ENCODE data around the gene ATP11A.
"Not testable (repeated sequence)": the region's sequence is repeated elsewhere in the genome, so short reads cannot be mapped to it uniquely, and the experiment has no call there.

ATP11A gene

DNA sequence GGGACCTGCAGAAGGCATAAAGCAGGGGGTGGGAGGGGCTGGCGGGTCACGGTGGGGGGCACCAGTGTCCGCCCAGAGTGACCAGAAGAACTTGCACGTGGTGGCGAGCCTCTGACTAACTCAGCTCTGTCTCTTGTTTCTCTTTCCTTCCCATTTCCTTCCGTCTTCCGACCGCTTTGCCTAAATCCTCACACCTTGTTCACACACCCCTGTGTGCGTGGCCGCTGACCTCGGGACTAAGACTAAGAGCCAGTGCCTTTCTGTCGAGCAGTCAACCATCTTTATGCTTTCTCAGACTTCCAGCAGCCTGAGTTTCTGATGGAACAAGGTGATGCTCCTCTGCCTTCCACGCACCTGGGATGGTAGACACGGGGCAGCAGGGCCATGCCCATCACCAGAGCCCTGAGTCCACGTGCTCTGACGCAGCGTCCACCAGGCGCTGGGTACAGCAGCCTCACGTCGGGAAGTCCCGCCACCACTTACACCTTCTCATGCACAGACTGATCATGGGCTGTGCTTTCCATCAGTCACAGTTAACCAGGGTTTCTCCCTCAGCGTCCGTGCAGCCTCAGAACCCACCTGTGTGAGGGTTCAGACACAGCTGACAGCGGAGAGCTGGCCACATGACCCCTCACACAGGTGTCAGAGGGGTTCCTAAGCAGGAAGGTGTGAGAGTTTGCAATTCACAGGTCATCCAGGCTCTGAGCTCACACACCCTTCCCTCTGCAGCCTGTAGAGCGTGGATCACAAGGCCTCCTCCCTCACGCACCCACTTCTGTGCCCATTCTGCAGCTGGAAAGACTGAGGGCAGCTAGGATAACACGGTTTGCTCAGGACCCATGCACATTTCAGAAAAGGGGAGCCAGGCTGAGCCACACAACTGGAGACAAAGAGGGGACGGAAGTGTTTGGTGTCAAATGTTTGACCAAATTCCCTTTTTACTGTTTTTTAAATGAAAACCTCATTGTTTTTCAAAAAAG is 188.4 kb downstream of the ATP11A start:
- no peak for DNase-seq (ENCODE audit: low read depth in 2 of 2)

DNA sequence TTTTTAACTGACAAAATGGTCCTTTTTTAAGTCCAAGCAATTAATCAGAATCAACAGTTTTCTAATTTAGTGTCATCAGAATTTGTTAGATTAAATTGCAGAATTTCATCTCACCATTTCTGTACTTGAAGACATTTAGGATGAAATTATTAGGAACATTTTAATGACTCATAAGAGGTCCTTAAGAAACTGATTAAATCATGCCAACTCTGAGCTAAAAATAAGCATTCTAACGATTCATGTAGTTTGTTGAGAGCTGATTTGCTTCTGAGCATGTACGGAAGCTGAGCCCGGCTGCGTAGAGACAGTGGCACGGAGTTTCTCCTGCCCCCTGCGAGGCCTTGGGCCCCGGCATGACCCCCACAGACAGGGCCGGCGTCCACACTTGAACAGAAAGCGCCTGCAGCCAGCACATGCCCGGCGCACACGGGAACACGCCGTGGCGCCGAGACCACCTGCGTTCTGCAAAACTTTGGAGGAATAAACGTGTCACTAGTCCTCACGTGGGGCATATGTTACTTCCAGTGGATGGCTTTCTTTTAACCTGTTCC is 189.5 kb downstream of the ATP11A start:
- no peak for DNase-seq (ENCODE audit: low read depth in 2 of 2)

DNA sequence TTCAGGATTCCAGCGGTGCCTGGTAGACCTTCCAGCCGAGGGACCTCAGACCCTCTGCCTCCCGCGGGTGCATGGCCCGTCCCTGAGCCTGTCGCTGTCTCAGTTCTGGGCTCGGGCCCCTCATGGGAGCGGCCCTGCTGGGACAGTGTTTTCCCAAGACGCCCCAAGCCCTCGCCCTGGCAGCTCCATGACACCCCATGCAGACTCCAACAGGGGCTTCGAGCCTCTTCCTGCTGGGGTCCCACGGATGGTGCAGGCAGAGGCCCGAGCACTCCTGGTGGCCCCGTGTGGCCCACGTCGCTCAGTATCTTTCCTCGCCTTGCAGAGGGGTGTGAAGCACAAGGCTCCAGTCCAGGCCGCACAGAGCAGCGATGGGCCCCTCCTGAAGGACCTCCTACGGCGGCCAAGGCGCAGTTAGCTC is 190.4 kb downstream of the ATP11A start:
- DNase-seq (ENCODE audit: low read depth in 2 of 2), result no peak

DNA sequence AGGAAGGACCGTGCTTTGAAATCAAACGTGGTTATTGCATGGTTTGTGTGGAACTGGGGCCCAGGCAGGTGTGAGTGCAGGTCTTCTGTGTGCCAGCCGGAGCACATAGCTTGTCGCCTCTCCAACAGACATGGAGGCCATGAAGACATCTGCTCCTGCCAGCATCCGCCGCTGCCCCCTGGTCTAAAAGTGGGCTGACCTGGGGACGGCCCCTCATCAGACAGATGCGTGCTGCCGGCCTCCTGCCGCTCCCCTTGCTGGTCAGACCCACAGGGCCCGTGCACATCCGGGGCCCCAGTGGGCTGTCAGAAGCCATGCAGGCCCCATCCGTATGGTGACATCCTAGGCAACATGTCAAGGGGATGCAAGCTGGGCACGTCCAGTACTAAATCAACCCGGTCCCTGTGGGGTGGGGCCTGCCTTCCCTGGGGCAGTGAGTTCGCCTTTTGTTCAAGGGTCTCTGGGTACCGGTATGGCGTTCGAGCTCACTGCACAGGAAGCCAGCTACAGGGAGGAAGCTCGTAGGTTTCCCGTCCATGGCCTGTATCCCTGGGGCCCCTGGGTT is 191.2 kb downstream of the ATP11A start:
- DNase-seq (ENCODE audit: low read depth in 2 of 2), result no peak

DNA sequence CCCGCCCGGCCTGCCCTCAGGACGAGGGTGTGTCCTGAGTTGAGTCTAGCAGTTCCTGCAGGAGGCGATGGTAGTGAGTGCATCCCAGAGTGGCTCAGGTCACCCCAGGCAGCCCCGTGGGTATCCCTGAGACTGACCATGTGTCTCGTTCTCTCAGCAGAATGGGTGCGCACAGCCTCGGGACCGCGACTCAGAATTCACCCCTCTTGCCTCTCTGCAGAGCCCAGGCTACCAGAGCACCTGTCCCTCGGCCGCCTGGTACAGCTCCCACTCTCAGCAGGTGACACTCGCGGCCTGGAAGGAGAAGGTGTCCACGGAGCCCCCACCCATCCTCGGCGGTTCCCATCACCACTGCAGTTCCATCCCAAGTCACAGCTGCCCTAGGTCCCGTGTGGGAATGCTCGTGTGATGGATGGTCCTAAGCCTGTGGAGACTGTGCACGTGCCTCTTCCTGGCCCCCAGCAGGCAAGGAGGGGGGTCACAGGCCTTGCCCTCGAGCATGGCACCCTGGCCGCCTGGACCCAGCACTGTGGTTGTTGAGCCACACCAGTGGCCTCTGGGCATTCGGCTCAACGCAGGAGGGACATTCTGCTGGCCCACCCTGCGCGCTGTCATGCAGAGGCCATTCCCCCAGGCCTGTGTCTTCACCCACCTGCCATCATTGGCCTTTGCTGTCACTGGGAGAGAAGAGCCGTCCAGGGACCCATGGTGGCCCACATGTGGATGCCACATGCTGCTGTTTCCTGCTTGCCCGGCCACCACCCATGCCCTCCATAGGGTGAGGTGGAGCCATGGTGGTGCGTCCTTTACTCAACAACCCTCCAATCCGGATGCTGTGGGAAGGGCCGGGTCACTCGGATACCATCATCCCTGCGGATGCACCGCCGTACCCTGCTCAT is 192.1 kb downstream of the ATP11A start:
- DNase-seq (ENCODE audit: low read depth in 2 of 2), result no peak

DNA sequence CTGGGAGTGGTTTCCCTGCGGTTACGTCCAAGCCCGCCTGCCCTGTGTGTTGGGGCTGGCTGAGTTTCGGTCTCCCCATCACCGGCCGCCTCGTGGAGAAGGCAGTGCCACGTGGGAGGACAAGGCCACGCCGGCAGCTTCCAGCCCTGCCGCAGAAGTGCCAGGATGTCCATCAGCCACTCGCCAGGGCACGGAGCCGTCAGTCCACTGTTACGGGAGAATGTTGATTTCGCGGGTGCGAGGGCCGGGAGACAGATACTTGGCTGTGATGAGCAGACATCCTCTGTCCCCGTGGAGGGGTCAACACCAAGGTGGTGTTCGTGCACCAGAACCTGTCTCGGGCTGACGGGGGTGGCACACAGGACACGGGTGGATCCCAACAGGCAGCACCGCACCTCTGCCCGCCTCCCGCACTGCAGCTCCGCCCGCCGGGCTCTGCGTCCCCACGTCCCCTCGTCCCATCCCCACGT is 192.8 kb downstream of the ATP11A start:
- no peak for DNase-seq (ENCODE audit: low read depth in 2 of 2)

DNA sequence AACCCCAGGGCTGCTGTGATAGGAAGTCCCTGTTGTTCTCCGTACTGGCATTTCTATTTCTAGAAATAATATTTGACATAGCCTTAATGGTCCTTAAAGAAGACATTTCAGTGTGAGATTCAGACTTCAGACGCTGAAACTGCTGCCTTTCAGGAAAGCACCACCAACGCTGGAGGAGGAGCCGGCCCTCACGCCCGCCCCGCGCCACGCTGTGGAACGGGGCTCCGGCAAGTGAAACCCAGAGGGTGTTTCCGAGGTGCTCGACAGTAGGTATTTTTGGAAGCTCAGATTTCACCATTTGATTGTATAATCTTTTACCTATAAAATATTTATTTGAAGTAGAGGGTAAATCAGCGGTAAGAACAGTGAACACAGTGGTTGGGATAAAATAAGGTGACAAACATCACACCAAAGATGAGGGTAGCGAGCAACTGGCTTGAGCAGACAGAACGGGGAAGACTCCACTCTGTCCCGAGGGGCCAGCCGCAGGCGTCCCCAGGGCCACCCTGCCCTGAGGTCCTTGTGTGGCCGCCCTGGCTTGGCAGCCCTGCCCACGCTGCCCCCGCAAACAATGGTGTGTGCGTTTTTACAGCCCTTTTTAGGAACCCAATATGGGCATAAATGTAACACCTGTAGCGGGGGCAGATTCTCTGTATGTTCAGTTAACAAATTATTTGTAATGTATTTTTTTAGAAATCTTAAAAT is 193.6 kb downstream of the ATP11A start:
- no peak for DNase-seq (ENCODE audit: low read depth in 2 of 2)

DNA sequence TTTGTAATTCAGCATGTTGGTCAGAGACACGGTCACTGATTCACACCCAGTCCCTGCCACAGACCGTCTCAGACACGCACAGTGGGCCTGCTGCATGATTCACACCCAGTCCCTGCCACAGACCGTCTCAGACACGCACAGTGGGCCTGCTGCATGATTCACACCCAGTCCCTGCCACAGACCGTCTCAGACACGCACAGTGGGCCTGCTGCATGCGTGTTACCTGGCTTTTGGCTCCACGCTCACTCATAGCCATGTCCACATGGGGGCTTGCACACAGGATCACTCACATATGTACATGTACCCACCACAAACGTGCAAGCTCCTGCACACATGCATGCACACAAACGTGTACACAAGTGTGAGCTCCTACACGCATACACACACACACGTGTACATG is 194.9 kb downstream of the ATP11A start:
- DNase-seq (ENCODE audit: low read depth in 2 of 2), result not testable (repeated sequence)

DNA sequence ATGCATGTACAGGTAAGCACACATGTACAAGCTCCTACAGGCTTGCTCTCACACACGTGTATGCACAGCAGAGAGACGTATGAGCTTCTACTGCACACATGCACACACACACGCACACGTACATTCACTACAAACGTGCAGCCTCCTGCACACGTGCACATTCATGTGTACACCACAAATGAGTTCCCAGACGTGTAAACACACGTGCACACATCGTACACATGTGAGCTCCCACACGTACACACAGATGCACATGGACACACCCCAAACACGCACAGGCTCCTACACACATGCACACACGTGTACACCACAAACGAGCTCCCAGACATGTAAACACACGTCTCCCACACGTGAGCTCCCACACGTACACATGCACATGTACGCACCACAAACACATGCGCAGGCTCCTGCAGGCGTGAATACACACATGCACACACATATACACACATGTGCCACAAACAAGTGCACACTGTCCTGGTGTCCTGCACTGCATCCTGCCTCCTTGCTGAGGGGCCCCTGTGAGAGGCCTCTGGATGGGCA is 195.5 kb downstream of the ATP11A start:
- DNase-seq (ENCODE audit: low read depth in 2 of 2), result no peak

DNA sequence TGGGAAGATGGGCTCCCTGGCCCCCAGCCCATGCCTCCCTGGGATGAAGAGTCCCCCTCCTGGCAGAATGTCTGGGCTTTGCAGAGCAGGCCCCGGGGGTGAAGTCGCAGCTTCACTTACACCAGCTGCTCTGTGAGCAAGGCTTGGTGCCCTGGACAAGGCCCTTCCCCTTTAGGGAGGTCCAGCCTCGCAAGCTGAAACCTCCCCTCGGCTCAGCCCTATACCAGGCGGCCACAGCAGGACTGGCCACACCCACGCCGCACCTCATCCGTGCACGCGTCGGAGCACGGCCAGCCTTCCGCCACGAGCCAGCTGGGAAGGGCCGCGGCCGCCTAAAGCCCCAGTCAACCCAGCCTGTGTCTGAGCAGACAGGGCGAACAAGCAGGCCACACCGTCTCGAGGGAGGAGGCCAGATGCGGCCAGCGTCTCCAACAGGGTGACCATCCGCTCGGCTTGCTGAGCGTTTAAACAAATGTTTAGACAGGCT is 196.0 kb downstream of the ATP11A start:
- no peak for DNase-seq (ENCODE audit: low read depth in 2 of 2)

DNA sequence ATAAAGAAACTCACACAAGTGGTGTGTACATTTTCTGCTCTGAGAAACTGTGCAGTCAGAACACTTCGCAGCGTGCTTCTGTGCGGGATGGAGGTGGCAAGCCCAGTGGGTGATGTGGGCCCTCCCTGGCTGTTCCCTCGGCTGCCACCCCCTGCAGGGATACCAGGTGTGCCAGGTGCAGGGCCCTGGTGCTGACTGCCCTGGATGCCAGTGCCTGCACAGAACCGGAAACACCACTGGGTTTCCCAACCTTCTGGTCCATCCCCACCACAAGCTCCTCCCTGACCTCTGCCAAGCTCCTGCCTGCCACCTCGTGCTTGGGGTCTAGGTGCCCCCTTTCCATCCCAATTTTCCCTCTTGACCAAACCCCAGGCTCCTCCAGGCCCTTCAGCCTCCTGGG is 197.3 kb downstream of the ATP11A start:
- DNase-seq (ENCODE audit: low read depth in 2 of 2), result no peak

DNA sequence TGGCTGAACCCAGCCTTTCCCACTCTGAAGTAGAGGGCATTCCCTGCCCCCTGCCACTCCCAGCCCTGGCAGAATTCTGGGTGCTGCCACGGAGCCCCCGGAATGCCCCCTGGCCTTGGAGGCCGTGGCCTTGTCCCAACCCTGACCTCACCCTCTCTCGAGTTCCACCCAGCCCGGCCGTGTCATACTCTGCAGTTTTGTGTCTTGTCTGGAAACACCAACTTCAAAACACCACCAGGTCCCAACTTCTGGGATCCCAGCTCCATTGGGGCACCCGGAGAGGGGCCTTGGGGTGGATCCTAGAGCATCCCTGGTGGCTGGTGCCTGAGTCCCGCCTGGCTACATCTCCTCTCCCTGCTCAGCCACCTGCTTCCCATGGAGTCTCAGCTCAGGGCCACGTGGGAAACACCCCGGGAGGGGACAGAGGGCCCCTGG is 197.7 kb downstream of the ATP11A start:
- no peak for DNase-seq (ENCODE audit: low read depth in 2 of 2)

DNA sequence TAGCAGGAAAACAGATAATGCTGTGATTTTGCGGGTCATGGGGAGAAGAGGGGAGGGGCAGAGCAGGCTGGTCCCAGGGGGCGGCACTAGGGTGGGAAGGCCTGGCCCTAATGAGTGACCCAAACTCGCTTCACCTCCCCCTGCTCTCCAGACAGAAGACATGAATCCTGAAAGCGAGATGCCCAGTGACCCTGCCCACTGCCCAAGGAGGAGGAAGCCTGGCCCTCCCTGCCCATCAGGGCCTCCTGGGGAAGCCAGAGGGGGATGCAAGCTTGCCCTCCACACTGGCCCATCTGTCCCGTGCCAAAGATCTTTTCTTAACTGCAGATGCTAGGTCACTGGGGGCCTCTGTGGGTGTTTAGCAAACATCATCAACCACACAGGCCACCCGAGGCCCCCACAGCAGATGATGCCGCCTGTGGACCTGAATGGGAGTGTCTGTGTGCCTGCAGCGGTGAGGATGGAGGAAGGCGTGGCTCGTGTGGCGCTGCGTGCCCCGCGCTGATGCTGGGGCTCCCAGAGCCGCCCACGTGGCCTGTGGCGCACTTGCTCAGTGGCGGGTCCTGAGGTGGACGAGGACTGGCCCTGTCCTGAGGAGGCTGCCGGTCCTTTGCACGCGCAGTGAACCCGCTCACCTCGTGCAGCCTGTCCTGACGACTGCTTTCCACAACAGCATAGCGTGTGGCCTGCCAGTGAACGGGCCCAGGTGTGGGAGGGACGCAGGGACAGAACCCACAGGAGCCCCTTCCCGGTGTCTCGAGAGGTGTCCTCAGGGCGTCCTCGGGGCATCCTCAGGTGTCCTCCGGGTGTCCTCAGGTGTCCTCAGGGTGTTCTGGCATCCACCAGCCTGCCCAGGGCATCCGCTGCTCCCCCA is 198.6 kb downstream of the ATP11A start:
- no peak for DNase-seq (ENCODE audit: low read depth in 2 of 2)

DNA sequence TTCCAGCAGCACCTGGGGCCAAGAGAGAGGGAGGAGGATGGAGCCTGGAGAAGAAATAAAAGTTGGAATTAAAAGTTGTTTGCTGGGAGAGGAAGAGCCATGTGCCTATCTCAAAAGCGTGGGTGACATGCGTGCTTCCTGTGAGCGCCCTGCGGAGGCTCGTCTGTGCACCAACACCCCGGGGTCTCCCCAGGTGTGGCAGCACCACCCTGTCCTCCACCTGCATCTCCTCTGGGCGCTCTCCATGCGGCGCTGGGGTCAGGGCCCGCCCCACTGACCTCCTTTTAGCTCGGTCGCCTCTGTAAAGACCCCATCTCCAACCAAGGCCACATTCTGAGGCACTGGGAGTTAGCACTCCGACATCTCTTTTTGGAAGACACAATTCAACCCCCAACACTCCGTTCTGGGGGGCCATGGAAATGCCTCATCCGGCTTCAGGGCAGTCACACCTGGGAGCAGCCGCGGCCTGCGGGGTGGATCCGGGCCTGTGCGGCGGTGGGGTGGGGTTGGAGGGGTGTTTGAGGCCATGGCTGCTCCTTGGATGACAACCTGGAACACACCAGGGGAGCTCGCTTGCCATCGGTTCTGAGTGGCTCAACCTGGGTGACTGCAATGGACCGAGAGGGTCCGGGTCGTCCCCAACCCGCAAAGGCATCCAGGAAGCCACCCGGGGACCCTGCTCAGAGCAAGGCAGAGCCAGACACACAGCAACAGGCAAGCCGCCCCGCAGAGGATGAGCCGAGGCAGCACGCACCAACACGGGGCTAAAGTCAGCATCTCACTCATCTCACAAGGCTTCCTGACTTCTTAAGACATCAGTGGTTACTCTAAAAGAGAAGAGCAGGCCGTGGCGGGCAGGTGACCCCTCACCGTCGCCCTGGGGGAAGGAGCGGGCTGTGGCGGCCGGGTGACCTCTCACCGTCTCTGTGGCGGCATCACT is 199.8 kb downstream of the ATP11A start:
- no peak for DNase-seq (ENCODE audit: low read depth in 2 of 2)

DNA sequence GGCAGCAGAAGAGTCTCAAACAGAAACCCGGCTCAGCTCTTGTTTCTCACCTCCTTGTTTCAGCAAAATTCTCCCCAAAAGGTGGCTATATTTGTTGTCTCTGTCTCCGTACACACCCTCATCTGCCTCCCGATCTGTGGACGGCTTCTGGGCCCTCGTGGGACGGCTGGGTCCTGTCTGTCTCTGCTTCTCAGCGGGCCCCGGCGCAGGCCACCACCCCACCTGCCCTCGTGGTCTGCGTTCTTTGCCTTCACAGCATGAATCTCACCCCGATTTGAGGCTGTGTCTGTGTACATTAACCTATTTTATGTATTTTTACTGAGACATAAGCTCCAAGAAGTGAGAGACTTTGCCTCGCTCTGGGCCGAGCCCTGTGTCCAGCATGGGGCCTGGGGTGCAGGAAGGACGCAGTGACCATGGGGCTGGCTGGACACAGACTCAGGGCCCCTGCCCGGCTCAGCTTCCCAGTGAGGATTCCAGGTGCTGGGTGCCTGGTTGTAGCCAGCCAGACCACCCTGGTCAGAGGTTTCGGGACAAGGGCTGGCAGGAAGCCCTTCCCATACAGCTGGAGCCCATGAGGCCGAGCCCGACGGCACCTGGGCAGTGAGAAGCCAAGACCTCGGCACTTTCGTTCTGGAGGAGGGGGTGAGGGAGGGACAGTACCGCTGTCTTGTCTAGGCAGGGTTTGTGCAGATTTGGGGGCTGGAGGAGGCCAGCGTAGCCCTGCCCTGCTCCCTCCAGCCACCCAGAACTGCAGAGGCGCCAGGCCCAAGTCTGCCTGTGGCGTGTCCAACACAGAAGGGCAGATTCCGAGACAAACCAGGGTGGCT is 200.7 kb downstream of the ATP11A start:
- no peak for DNase-seq (ENCODE audit: low read depth in 2 of 2)

DNA sequence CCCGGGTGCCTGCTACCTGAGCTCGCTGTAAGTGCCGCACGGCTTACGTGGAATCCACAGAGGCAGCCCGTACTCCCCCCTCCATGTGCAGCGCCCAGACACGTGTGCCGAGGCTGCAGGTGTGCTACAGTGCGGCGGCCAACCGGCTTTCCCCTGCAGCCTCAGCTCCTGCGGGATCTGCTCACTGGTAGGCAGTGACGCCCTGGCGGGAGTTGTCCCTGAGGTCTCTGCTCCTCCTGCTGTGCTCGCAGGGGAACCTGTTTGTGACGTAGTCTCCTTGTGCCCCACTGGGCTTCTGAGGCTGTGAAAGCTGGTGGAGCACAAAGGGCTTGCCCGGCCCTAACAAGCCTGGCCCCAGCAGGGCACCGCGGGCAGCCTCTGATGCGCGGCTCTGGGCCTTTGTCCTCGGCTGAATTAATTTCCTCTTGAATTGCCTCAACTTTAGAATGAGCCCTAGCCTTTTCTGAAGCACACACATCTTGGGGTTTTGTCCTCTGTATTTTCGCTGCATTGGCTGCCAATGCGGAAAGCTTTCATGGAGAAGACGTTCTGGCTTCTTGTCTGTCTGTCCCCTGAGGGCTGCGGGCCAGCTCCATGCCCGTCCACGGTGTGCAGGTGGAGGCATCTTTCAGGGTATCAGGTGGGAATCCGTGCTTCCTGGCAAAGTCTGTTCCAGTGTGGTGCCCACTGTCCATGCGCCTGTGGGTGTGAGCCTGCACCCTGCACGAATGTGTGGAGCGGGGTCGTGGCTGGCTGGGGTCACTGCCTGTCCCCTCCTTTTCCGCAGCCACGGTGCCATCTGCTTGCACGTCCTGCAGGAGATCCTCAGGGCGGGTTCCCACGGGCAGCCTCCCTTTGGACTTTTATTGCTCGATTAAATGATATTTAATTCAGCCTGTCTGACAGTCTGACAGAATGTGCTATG is 201.9 kb downstream of the ATP11A start:
- DNase-seq (ENCODE audit: low read depth in 2 of 2), result no peak
